T-helper 2 cell treated with Interferon-gamma antibody and Interleukin-4, amounts not matched to agents 100 ng/mL and 5 ng/mL, for 36 hours (primary cell): ENCODE data around the gene ZBTB20. TPM values are rescaled to one million over a fixed set of nuclear protein-coding genes. Genes with fewer than 3 reads are reported as not detected.

Experiments used
- intact Hi-C: fragments of 100-400 bp; cut with micrococcal nuclease; formaldehyde crosslinking; loops from one replicate; pipeline ENCODE4 v1.15.1; 2023
- total RNA-seq: library from RNA; stranded (reverse); gene quantifications from 2 replicates; pipeline ENCODE4 v1.2.3, GENCODE V29; 2022

Gene ZBTB20
- total RNA-seq, 1 donor from 2014 or later = 8.0 TPM

DNA sequence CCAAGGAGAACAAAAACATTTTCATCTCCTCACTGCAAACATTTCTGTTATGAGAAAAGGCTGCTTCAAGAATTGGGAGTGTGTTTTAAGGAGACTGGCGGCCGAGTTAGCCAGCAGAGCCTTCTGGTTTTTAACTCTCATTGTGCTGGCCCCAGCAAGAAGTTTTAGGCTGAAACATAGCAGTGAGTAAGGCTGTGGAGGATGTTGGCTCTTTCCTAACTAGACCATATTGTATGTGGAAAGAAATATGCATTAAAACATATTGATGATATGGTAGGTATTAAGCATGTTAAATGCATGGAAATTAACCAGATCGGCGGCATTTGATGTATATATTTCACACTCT lies 762.6 kb downstream of the ZBTB20 start:
- intact Hi-C loops = loop anchor here (1.0 to 10.0 kb wide), 3 partner anchors 34 to 783 kb away; partner anchors contain the start of gene ZBTB20

DNA sequence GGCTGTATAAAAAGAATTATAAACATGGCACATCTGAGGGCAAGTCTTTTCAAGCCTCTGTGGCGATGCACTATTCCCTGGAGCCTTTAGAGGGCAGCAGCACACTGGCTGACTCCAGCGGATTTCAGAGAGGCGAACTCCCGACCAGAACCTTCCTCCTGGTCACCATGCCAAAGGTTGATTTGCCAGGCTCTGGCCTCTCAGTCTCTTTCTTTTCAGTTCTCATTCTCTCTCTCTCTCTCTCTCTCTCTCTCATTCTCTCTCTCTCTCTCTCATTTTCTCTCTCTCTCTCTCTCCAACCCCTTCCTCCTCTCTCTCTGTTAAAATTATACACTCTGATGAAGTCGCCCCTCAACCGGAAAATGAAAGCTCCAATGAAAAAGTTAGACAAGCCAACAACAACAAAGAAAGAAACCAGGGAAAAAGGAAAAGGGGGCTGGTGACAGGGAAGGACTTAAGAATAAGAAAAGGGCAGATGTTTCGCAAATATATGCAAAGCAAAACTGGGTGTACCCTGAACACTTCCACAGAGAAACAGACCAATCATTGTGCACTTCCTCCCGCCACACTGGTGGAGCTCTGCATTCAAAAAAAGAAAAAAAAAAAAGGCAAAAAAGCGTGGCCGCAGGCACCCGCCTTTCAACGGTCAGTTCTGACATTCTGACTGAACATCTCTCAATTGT lies 763.1 kb downstream of the ZBTB20 start:
- intact Hi-C loops = loop anchor here (1.0 to 10.0 kb wide), 3 partner anchors 34 to 783 kb away; partner anchors contain the start of gene ZBTB20

DNA sequence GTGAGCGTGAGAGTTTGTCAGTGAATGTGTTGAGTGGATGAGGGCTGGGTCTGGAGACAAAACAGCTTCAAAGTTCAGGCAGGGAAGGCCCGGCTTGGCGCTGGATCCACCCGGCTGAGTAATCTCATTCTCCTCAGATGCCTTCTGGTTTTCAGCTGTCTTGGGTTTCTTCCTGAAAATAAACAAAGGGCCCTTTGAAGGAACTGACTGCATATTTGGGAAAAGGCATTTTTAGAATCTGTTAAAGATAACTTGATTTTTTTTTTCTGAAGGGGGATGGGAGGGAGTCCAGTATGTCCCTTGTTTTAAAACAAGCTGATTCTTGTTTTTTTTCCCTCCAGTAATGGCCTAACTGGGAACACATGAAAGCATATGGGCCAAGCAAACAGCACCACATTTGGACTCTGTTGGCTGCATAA lies 766.8 kb downstream of the ZBTB20 start:
- intact Hi-C loops = loop anchor here (5.0 to 10.0 kb wide), 2 partner anchors 765 to 787 kb away; partner anchors contain the start of gene ZBTB20

DNA sequence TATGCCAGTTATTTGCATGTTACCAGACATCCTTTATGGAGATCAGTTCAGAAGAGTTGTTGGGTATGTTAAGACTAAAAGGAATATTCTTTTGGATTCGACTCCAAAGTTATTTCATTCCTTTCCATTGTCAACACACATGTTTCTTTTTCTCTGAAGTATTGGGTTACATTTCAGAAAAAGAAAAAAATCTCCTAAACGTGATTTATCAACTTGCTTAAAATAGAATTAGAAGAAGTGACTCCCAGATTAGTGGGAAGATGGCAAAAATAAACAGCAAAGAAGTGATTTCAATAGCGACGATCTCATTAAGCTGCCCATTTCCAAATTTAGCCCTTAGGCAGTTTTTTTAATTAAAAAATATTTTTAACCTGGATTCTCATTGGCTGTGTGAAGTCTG lies 767.8 kb downstream of the ZBTB20 start:
- intact Hi-C loops = no loop called here

DNA sequence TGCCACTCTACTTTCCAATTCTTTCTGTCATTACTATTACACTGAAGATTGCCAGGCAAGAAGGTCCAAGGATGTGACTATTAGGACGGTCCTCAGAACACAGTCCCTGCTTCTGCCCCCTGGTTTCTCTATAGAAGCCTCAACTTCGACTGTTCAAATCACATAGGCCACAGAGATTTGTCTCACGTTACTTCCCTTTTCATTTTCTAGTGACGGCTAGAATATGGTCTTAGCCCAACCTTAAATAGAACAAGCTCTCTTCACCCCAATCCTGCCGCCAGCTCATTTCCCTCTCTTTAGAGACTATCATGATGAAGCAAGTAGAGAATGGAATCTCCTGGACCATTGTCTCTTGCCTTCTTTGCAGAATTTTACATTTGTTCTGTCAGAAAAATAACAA lies 768.3 kb downstream of the ZBTB20 start:
- intact Hi-C loops = no loop called here

DNA sequence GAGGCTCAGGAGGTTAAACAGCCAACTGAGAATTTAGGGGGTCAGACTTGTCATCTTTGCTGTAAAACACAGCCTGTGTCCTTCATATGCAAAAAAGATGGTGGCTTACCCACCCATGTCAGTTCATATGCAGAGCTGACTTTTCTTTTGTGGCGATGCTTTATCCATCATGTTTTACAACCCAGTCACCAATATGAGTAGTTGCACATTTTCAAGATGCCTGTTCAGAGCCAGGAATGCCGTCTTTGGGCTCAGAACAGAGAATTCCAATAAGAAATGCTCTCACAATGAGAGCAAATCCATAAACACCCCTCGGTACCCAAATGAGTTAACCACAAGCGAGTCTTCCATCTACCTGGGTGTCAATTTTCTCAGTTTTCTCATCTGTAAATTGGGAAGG lies 769.7 kb downstream of the ZBTB20 start:
- intact Hi-C loops = no loop called here

DNA sequence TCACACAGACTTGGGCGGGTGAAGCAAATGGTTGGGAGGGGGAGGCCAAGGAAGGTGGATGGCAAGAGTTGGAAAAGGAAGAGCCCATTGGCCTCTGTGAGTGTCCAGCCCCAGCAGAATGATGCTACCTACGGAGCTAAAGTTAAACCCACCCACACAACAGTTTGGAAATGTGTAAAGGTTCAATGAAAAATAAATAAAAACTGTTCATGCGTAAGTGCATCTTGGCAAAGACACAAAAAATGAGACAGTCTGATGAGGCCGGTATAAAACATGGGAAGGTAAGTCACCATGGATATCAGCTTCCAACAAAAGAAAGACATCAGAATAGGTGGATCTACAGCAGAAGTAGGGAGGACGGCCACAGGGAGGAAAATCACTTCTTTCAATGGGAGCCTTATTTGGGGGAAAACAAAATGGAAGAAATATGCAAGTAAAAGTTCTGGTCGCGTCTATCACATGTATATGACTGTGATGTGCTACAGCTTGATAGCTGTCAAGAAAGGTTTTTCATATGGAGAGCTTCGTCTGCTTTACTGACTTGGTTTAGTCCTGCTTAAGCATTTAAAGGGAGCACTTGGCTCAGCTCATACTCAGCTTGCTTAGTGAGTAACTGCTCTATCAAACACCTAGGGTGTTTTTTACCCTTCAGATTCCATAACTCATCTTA lies 770.4 kb downstream of the ZBTB20 start:
- intact Hi-C loops = no loop called here

DNA sequence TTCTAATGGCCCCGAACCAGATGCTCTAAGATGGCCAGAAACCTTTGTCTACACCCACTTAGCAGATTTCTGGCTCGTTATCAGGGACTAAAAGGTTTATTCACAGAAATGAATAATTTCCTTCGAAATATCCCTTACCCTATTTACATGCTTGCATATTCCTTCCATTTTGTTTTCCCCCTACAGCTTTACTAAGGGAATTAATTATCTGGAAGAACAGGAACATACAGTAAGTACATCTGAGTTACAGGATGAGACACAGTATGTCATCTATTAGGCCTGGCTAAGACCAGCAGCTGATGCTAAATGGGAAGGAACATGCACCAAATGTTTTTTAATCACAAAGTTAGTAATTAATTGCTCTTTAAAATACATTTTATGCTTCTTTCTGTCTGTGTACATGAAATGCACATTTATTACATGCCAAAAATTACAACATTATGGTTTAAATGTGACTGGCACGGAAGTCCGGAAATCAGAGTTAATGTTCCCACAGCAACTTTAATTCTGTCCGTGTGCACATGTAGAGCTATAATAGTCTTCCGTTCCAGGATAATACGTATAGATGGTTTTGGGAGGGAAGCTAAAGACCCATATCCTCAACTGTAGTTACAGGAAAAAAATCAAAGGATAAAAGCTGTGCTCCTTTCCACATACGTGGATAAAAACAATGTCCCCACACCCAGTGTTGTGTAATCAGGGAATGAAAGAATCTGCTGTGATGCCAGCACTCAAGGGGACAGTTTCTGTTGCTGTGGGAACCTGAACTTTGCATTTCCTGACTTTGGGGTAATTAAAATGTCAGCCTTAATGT lies 771.3 kb downstream of the ZBTB20 start:
- intact Hi-C loops = no loop called here

DNA sequence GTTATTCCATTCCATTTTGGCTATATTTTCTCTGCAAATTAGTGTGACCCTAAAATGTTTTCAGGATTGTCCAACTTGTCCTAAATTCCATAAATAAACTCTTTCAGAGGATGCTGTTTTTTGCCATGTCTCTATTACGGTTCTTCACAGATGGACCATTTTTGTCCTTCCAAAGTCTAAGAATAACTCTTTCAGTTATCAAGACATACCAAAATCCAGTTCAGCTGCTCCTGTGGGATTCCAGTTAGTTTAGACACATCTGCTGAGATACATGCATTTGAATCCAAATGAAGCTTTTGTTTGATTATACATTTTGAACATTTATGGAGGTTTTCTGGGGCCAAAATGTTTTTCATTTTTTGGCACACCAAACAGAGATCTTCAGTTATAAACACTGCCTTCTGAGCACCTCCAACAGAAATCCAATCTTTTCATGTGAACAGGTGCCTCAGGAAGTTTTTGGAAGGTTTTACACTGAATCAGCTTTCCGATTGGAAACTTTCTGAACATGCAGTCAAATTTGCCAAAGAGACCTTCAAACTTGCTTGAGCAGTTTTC lies 772.6 kb downstream of the ZBTB20 start:
- intact Hi-C loops = no loop called here

DNA sequence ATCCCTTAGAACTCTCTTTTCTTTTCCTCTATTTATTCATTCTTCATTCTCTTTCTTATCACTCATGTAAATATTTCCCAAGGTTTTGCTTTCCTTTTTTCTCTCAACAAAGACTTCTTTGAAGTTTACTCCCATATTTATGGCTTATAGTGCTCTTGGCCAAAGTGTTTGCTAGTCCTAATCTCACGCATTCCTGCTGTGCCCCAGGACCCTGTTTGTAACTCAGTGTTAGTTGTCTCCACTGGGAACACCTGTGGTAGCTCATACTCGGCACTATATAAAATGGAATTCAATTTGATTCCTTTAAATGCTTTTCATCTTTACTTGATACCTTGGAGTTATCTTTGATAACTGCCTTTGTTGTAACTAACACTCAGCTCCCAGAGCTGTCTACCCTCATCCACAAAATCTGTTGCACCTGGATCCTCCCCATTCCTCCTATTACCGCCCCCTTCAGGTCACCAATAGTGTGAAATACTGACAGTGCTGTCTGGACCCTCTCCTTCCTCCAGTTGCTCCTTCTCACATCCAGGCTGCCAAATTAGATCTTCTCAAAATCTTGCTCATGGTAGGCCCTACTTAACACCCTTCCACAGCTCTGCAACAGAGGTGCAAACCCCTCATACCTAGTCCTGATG lies 776.4 kb downstream of the ZBTB20 start:
- intact Hi-C loops = no loop called here

DNA sequence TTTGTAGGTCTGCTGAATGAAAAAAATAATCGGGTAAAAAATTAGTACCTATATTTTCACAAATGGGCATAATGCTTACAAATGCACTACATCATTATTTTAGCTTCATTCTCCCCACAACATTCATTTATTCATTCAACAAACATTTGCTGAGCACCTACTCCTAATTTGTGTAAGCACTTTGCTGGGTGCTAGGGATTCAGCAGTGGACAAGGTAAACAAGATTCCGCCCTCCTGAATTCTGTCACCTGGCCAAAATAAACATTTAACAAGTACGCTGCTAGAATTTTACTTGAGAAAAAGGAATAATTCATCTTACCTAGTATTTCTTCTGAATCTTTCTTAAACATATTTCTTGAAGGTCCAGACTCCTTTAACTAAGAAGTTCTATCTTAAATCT lies 781.2 kb downstream of the ZBTB20 start:
- intact Hi-C loops = loop anchor here (1.0 kb wide), 1 partner anchor 50 kb away; no protein-coding TSS in a partner anchor

DNA sequence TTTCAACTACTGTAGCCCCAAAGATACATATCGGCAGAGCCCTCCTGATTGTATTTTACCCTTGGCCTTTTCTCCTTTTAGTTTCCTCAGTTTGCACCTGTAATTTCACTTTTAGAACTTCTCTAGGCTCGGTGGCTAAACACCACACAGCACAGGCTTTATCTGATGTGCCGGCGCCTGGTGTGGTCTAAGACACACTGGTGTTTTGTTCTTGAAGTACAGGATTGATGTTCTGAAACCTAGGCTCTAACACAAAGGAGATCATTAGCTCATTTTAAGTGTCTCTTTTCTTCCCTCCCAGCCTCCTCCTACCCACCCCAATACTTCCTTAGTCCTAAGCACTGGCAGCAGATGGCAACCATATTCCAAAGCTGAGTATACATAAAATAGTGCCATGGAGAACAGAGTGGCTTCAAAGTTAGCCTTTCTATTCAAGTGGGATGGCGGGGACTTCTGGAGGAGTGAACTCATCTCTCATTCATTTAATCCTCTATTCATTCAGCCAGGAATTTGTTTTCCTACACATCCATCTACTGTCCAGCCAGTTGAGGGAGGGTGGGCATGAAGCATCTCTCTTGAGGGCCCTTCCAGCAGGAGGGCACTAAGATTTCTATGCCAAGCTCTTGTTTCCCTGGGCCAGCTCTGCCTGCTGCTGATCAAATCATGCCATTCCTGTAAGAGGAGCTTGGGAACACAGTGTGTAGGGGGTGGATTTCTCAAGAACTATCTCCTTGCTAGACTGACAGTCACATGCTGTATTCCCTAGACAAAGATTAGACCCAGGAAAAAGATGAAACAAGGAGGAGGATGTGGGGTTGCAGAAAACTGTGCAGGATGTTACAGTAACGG lies 782.1 kb downstream of the ZBTB20 start:
- intact Hi-C loops = loop anchor here (1.0 kb wide), 1 partner anchor 51 kb away; no protein-coding TSS in a partner anchor

DNA sequence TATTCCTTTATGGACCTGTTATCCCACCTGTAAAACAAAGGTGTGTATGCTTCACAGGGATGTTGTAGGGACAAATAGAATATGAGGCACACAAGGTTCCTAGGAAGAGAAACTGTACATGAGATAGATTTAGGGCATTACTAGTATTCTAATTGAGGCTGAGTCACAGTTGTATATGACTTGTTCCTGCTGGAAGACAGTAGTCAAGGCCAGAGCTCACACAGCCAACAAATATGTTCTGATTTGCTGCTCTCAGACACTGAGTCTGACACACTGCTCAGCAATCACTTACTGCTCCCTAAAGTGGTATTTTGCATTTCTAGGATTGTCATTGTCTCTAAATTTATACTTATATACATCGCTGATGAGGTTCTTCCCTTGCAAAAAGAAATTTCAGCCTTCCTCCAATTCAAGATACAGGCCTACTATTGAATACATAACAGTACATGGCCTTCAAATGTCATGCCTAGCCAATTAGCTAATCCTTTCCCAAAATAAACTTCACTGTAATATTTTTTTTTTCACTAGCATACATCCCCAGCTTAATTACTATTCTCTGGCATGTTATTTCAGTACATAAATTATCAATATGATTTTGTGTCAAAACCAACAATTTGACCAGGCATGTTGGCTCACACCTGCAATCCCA lies 783.4 kb downstream of the ZBTB20 start:
- intact Hi-C loops = loop anchor here (2.0 kb wide), 1 partner anchor 211 kb away; no protein-coding TSS in a partner anchor

DNA sequence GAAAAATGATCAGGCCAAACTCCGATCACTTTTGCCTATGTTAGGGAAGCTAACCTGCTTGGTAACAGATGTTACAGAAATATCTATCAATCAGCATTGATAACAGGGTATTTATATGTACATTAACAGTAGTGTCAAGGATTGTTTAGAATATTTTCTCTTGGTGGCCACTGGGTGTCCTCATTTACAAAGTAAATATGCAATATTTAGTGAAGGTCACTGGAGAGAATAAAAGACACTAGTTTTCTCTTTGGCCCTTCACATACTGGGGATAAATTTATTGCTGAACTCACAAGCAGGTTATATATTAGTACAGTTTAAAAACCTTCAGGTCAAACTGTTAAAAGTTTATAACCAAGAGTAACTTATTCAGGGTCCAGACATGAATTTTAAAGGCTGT lies 784.3 kb downstream of the ZBTB20 start:
- intact Hi-C loops = loop anchor here (2.0 kb wide), 1 partner anchor 210 kb away; no protein-coding TSS in a partner anchor

DNA sequence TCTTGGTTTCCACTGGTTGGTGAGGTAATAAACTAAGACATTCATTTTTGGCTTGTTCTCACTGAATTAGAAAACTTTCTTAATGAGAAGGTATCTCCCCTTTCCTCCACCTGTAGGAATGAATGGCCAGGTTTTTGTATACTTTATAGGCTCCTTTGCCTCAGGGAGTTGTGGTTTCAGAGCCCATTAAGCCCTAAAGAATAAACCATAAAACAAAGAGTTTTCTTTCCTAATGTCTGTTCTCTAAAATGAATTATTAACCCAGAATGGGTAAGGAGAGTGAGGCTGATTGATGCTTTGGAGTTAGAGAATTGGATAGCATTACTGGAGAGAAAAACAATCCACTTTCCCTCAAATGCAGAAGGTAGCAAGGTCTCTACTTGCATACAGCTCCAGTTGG lies 785.7 kb downstream of the ZBTB20 start:
- intact Hi-C loops = no loop called here

DNA sequence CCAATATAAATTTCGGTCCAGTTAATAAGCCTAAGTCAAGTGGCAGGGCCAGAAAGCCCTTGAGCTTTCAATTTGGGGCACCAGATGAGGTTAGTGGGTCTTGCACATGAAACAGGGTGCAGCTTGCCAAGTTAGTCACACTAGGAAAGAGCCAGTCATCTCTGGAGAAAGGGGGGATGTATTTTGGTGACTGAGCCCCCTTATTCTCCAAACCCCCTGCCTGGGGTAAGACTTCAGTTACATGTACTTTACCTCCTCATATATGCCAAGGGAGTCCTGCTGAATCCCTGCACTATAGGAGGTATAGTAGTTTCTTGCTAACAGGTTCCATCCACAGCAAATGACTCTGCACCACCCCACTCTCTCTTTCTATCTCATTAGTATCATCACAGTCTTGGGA lies 790.6 kb downstream of the ZBTB20 start:
- intact Hi-C loops = no loop called here

DNA sequence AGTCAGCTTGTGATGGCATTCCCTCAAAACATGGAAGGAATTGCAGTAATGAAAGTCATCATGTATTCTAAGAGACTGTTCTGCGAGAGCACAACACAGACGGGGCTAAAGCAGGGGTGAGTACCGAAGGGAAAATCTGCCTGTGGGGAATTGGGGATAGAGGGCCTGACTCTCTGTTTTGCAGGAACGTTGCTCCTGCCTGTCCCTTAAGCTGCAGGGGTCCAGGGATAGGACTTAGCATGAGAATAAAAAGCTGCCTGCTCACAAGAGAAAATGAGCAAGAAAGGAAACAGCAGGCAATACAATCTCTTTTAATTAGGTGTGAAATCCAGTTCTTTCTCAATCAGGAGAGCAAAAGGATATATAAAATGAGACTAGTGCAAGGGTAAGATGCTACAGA lies 791.0 kb downstream of the ZBTB20 start:
- intact Hi-C loops = no loop called here

DNA sequence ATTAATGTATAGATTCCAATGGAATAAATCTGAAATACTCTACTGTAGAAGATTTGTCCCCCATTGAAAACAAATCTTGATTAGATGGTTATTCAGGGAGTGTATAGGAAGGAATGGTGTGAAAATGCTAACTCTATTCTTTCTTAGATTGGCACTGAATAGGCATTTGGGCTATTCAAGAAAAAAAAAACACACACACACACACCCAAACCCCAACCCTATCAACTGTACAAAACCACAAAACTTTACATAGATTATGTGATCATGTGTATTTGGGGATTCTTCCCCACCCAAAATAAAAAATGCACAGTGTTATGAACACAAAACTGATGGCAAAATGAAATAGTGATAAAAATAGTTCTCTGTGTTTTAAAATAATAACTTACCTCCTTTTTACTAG lies 791.4 kb downstream of the ZBTB20 start:
- intact Hi-C loops = no loop called here

DNA sequence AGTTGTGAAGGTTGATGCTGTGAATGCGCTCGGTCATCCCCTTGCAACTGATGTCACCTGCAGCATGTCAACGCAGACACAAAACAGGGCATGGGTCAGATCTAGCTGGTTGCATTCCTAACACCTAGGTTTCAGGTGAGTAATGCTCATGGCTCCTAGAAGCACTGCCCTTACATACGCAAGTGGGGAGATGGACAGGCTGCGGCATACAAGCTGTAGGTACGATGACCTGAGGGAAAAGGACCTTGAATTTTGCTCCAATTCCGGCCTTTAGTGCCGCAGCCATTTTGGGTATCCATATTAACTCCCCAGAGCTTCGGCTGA lies 795.3 kb downstream of the ZBTB20 start:
- intact Hi-C loops = no loop called here
